Hair follicle dermal papilla cell (primary cell): ENCODE data around the gene LHFPL3. TPM values are rescaled to one million over a fixed set of nuclear protein-coding genes. Genes with fewer than 3 reads are reported as not detected.

Experiments used
- small RNA-seq: library from RNA; depleted of rRNA; stranded (forward); fragments of <200 nt; gene quantifications from one replicate; pipeline ENCODE3, GENCODE V24; 2012
- total RNA-seq: library from RNA; depleted of rRNA; stranded (reverse); fragments of >200 nt; gene quantifications from 2 replicates; pipeline ENCODE4 v1.2.3, GENCODE V29; 2012

Gene LHFPL3
- not detected in 2 replicates for total RNA-seq

DNA sequence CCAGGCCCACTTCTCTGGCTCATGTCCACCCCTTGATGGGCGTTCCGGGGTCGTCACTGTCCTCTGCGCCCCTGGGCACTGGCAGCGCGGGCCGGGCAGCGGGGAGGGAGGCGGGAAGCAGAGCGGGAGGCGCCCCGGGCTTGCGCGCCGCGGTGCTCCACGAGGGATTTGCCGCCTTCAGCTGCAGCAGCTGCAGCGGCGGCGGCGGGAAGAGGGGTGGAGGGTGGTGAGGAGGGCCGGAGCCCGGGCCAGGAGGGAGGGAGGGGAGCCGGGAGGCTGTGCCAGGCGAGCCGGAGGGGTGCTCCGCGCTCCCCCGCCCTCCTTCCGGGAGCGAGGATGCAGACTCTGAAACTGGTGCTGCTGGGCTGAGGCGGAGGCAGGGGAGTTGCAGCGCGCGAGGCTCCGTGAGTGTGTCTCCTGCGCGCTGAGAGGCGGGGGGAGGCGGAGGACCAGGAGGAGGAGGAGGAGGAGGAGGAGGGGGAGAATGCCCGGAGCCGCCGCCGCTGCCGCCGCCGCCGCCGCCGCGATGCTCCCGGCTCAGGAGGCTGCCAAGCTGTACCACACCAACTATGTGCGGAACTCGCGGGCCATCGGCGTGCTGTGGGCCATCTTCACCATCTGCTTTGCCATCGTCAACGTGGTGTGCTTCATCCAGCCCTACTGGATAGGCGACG is at the start of gene LHFPL3:
TSS of gene LHFPL3 (plus strand) at position 308 of the 674 bp plus-strand sequence.

Small RNA genes within 50 kb of the gene (small RNA-seq; reads per million reads assigned to genes)
- 0.99 reads per million, percentile 18 among the genes with 10 or more reads in this experiment for gene RN7SL8P

Other genes with a start within 250 kb of the LHFPL3 start
- gene ORC5, start 120.6 kb upstream of the LHFPL3 start, total RNA-seq: 14.2 and 16.6 TPM in 2 replicates